IMR-90 (cell line): ENCODE measurements around the gene CERS5. TPM values are rescaled to one million over a fixed set of nuclear protein-coding genes. Genes with fewer than 3 reads are reported as not detected.
A peak's percentile ranks its signal among the peaks of the same experiment; 100 is the strongest.

Experiments
- BHLHE40 ChIP-seq: fragments of 150-350 bp; IDR thresholded peaks from 2 replicates; pipeline ENCODE4 v1.6.1; 2016; ENCODE audit warnings: mild to moderate bottlenecking, low read depth, low read length
- ELK1 ChIP-seq: fragments of 150-350 bp; IDR thresholded peaks from 2 replicates; pipeline ENCODE4 v1.6.1; 2016; ENCODE audit warnings: low read depth, mild to moderate bottlenecking, low read length, moderate library complexity, borderline replicate concordance
- MAFK ChIP-seq: IDR thresholded peaks from 2 replicates; pipeline ENCODE4 v1.6.1; 2012; ENCODE audit warnings: low read depth, low read length, improper control_type of control experiment
- POLR2A ChIP-seq: IDR thresholded peaks from 2 replicates; pipeline ENCODE4 v1.6.1; 2012; ENCODE audit warnings: mild to moderate bottlenecking, low read depth, low read length
- USF2 ChIP-seq: fragments of 150-350 bp; IDR thresholded peaks from 2 replicates; pipeline ENCODE4 v1.6.1; 2017; ENCODE audit warnings: mild to moderate bottlenecking, antibody characterized with exemption, low read length, low read depth
- polyA plus RNA-seq, 3 experiments: library from polyadenylated mRNA; depleted of rRNA; stranded (reverse); fragments of >200 nt; gene quantifications; 2 replicates each; pipeline ENCODE4 v1.2.3, GENCODE V29; 2012; ENCODE audit warnings: low replicate concordance in 1 of 3
- total RNA-seq: library from RNA; depleted of rRNA; stranded (reverse); fragments of >200 nt; gene quantifications from 2 replicates; pipeline ENCODE4 v1.2.3, GENCODE V29; 2012

Gene CERS5
- total and polyA plus RNA-seq, 2 of the 4 experiments (the other 2 are of a cell fraction): 40.3 to 60.3 TPM

- TF ChIP-seq BHLHE40: peak; percentile 94
- peak; percentile 95 for TF ChIP-seq USF2
- peak; percentile 89 for TF ChIP-seq POLR2A
- TF ChIP-seq ELK1: no peak
- no peak for TF ChIP-seq MAFK
Observed at GRCh38 chr12:50111693-50112455, 55.3 kb downstream of the CERS5 start, which contains the start of gene COX14 (continued).
